ENCODE data around the gene C4B.
"Not testable (repeated sequence)": the region's sequence is repeated elsewhere in the genome, so short reads cannot be mapped to it uniquely, and the experiment has no call there.

C4B gene

DNA sequence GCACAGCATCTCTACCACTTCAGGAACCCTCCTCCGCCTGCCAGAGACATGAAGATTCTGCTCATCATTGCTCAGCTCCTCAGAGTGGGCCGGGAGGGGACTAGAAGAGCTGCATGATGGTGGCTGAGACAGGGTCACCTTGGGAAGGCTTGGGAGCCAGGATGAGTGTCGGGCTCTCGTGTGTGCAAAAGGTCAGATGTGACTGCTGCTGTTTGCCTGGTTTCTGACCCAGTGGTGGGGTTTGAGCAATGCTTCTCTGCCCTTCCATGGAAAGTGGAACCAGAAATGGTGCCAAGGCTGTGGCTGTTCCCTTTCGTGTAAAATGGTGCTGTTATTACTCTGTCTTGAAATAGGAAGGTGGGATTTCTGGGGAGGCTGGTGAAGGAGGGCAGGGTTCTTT is 33.6 kb upstream of the C4B start:
- not testable (repeated sequence) for DNase-seq (ENCODE audit: low read depth in 2 of 3, low spot score in 1 of 3)

GRCh38 chr6:31981744-31982143 is 32.9 kb upstream of the C4B start, which contains the start of gene C4A:
Gene C4A (plus strand): TSS chr6:31982057. CDS start chr6:31982108, 51 bp downstream.
- not testable (repeated sequence) for DNase-seq (ENCODE audit: low read depth in 2 of 3, low spot score in 1 of 3)

DNA sequence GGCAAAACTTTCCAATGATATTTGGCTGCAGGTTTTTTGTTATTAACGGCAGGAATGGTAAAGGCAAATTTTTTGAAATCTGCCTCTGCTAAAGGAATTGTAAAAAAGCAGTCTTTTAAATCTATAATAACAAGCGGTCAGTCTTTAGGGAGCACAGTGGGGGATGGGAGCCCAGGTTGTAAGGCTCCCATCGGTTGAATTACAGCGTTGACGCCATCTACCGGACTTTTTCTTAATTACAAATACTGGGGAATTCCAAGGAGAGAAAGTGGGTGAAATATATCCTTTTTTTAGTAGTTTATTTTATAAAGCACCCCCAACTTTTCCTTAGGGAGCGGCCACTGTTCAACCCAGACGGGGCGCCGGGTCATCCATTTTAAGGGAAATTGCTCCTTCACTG is 25.2 kb upstream of the C4B start:
- DNase-seq (ENCODE audit: low read depth in 2 of 3, low spot score in 1 of 3) = not testable (repeated sequence)

DNA sequence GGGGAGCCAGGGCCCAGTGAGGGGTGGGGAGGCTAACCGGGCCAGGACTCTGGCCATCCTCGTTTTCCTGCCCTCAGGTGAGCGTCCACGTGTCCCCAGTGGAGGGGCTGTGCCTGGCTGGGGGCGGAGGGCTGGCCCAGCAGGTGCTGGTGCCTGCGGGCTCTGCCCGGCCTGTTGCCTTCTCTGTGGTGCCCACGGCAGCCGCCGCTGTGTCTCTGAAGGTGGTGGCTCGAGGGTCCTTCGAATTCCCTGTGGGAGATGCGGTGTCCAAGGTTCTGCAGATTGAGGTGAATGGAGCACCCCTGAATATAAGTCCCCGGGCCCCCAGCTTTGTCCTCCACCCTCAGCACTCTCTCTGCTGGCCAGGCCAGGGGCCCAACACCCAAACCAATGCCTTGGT is 20.2 kb upstream of the C4B start:
- not testable (repeated sequence) for DNase-seq (ENCODE audit: low read depth in 2 of 3, low spot score in 1 of 3)

DNA sequence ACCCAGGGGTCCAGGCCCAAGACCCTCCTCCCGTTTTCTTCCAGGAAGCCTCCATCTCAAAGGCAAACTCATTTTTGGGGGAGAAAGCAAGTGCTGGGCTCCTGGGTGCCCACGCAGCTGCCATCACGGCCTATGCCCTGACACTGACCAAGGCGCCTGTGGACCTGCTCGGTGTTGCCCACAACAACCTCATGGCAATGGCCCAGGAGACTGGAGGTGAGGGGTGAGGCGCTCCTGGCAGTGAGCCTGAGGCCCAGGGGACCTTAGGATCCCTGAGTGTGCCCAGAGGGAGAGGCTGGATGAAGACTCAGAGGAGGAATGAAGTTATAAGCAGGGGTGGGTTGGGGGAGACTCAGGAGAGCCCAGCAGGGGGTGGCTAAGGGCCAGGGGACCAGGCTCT is 18.2 kb upstream of the C4B start:
- DNase-seq (ENCODE audit: low read depth in 2 of 3, low spot score in 1 of 3) = not testable (repeated sequence)

GRCh38 chr6:32002546-32003268 is 11.9 kb upstream of the C4B start:
- DNase-seq (ENCODE audit: low read depth in 2 of 3, low spot score in 1 of 3) = not testable (repeated sequence)

- DNase-seq (ENCODE audit: low read depth in 2 of 3, low spot score in 1 of 3) = not testable (repeated sequence)
Observed at GRCh38 chr6:32003301-32003700, 11.3 kb upstream of the C4B start.

DNA sequence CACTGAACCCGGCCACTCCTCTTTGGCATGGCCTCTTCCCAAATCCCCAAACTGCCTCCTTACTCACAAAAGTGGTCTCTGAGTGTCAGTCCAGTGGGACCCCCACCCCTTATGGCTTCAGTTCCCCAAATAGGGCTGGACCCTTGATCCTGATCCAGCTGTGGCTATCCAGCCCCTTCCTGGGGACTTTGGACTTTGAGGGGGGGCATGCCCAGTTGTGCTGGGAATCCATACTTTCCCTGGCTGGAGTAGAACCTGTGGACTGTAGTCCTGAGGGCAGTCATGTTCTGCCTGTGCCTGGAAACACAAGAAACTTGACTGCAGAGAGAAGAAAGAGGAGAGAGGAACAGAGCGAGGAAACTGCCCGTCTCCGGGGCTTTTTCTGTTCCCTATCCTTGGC is 10.2 kb upstream of the C4B start:
- not testable (repeated sequence) for DNase-seq (ENCODE audit: low read depth in 2 of 3, low spot score in 1 of 3)

- DNase-seq (ENCODE audit: low read depth in 2 of 3, low spot score in 1 of 3) = not testable (repeated sequence)
Observed at GRCh38 chr6:32004864-32005537, 9.6 kb upstream of the C4B start.

- DNase-seq (ENCODE audit: low read depth in 2 of 3, low spot score in 1 of 3) = not testable (repeated sequence)
Observed at GRCh38 chr6:32005538-32005880, 9.1 kb upstream of the C4B start.

DNA sequence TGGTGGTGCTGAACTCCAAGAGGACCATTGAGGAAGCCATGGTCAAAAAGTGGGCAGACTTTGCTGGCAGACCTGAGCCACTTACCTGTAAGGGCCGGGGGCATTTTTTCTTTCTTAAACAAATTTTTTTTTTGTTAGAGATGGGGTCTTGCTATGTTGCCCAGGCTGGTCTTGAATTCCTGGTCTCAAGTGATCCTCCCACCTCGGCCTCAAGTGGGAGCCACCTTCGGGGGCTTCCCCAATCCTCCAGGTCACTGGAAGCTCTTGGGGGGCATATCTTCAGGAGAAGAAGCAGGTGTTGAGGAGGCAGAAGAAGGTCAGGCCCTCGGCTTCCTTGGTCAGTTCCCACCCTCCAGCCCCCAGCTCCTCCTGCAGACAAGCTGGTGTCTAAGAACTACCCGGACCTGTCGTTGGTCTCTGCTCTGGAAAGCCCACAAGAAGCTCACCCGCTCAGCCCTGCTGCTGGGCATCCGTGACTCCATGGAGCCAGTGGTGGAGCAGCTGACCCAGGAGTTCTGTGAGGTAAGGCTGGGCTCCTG is 8.5 kb upstream of the C4B start:
- DNase-seq (ENCODE audit: low read depth in 2 of 3, low spot score in 1 of 3) = not testable (repeated sequence)

DNA sequence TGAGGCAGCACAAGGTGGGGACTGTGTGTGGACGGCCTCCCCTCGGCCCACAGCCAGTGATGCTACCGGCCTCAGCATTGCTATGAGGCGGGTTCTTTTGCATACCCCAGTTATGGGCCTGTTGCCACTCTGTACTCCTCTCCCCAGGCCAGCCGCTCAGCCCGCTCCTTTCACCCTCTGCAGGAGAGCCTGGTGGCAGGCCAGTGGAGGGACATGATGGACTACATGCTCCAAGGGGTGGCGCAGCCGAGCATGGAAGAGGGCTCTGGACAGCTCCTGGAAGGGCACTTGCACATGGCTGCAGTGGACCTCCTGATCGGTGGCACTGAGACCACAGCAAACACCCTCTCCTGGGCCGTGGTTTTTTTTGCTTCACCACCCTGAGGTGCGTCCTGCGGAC is 7.5 kb upstream of the C4B start:
- DNase-seq (ENCODE audit: low read depth in 2 of 3, low spot score in 1 of 3) = not testable (repeated sequence)

- not testable (repeated sequence) for DNase-seq (ENCODE audit: low read depth in 2 of 3, low spot score in 1 of 3)
Observed at GRCh38 chr6:32008037-32008436, 6.6 kb upstream of the C4B start.

DNA sequence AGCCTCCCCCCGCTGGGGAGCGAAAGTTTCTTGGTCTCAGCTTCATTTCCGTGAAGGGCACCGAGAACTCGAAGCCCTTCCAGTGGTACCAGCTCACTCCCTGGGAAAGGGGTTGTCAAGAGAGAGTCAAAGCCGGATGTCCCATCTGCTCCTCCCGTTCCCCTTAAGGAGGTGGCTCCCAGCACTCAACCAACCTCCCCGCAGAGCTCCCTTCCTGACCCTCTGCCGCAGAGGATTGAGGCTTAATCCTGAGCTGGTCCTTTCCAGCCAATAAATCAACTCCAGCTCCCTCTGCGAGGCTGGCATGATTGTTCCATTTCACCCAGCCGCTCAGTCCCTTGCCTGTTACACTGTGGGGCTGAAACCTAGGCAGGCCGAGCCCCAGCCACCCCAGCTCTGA is 6.0 kb upstream of the C4B start:
- DNase-seq (ENCODE audit: low read depth in 2 of 3, low spot score in 1 of 3) = not testable (repeated sequence)

- not testable (repeated sequence) for DNase-seq (ENCODE audit: low read depth in 2 of 3, low spot score in 1 of 3)
Observed at GRCh38 chr6:32009537-32009936, 5.1 kb upstream of the C4B start.

DNA sequence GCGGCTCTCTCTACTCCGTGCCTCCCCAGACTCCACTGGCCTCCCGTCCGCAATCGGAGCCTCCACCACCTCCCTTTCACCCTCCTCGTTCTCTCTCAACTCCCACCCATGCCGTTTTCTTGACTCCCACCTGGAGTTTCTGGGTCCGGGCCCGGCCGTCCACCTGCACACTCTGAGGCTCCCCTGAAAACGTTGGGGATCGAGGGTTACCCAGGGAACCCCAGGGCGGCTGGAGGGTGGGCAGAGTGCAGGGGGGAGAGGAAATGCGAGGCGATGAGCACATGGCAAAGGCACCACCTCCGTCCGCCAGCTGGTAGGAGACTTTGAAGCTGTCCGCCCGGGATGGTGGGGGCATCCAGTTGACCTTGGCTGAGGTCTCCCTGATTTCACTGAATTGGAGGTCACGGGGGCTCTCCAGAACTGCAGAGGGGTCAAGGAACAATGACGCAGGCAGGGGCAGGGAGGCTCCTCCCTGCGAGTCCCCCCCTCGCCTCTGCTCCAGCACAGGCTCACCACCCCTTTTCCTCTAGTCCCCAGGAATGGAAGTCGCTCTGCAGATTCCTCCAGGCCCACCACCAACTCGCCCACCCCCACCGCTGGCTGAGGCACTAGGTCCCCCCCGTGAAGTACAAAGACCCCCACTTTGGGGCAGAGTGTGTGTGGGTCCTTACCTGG is 3.6 kb upstream of the C4B start:
- DNase-seq (ENCODE audit: low read depth in 2 of 3, low spot score in 1 of 3) = not testable (repeated sequence)

DNA sequence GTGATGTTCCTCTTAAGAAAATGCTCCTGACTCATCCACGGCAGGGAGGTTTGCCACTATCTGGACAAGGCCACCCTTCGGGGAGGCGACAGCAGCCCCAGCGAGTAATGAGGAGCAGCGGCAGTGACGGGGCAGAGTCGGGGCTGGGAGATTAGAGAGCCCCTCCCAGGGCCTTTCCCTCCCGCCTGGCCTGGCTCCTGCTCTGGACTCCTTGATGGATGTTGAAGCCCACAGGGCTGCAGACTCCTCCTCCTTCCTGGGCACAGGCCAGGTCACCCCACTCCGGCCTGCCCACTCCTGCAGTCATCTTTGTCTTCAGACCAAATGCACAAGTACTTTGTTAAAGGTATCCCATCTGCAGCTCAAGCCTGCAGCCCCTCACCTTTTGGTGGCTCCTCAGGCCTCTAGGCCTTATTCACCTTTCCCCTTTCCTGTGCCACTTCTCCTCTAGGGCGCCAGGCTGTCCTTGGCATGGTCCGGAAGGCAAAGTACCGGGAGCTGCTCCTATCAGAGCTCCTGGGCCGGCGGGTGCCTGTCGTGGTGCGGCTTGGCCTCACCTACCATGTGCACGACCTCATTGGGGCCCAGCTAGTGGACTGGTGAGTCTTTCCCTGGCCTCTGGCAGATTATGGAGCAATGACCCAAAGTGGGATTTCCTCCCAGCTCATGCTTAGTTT is 1.5 kb upstream of the C4B start:
- not testable (repeated sequence) for DNase-seq (ENCODE audit: low read depth in 2 of 3, low spot score in 1 of 3)

DNA sequence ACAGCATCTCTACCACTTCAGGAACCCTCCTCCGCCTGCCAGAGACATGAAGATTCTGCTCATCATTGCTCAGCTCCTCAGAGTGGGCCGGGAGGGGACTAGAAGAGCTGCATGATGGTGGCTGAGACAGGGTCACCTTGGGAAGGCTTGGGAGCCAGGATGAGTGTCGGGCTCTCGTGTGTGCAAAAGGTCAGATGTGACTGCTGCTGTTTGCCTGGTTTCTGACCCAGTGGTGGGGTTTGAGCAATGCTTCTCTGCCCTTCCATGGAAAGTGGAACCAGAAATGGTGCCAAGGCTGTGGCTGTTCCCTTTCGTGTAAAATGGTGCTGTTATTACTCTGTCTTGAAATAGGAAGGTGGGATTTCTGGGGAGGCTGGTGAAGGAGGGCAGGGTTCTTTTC is 857 bp upstream of the C4B start:
- not testable (repeated sequence) for DNase-seq (ENCODE audit: low read depth in 2 of 3, low spot score in 1 of 3)

GRCh38 chr6:32022100-32022499 is 7.5 kb downstream of the C4B start:
- DNase-seq (ENCODE audit: low read depth in 2 of 3, low spot score in 1 of 3) = not testable (repeated sequence)

GRCh38 chr6:32028631-32029030 is 14.0 kb downstream of the C4B start:
- not testable (repeated sequence) for DNase-seq (ENCODE audit: low read depth in 2 of 3, low spot score in 1 of 3)

GRCh38 chr6:32029553-32029952 is 15.0 kb downstream of the C4B start:
- DNase-seq (ENCODE audit: low read depth in 2 of 3, low spot score in 1 of 3) = not testable (repeated sequence)

Measured in stimulated activated CD4-positive, alpha-beta T cell treated with anti-CD3 and anti-CD28 coated beads, Interleukin-12 subunit alpha, Interleukin-12 subunit beta, amount 100 ng/mL, for 48 hours (primary cell).